Activated CD4-positive, alpha-beta T cell treated with anti-CD3 and anti-CD28 coated beads, Interleukin-2, amount 50 U/mL, for 24 hours (primary cell): ENCODE results near the gene HACD4.
"Not testable (repeated sequence)": the region's sequence is repeated elsewhere in the genome, so short reads cannot be mapped to it uniquely, and the experiment has no call there.

Experiments used
- DNase-seq, 2 donors: peaks; one replicate each; pipeline ENCODE4 v3.0.0-alpha.2; 2020; ENCODE audit warnings: low read depth in 1 of 2, low spot score in 1 of 2

The HACD4 gene

GRCh38 chr9:20973246-20973947 lies 58.0 kb downstream of the HACD4 start:
- DNase-seq: not testable (repeated sequence)

DNA sequence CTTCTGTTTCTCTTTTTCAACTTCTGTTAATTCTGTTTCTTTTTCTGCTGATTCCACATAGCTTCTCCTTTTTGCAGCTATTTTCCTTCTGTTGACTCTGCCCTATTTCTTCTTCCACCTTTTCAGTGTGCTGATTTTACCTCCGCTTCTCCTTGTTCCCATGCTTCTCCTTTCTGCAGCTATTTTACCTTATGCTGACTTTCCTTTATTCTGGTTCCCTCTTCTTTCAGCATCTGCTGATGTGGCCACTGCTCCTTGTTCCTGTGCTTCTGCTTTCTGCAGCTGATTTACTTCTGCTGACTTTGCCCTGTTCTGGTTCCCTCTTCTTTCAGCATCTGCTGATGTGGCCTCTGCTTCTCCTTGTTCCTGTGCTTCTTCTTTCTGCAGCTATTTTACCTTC lies 58.8 kb downstream of the HACD4 start:
- DNase-seq: no peak

GRCh38 chr9:20962536-20963225 lies 68.8 kb downstream of the HACD4 start:
- DNase-seq: no peak

DNA sequence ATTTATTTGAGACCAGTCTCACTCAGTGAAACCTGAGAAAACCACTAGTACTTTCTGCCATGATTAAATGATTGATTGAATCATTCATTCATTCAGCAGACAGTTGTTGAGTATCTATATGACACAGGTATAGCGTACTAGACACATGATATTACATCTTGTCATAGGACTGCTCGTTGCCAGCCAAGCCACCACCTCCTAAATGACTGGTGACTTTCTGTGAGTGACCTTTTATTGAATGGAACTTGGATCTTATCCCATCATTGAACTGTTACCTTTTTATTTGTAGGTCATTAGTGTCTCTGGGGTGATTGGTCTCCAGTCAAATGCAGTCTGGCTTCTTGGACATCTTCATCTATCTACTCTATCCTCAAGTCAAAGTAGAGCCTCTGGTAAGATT lies 80.7 kb downstream of the HACD4 start:
- DNase-seq: no peak
